NCI-H2196 (cell line): ENCODE measurements around the gene KIF2A.

Source experiments
- DNase-seq: peaks from one replicate; lab custom pipeline; 2025; ENCODE audit not compliant: unreplicated experiment; lab: John Stamatoyannopoulos, UW

Gene KIF2A

DNA sequence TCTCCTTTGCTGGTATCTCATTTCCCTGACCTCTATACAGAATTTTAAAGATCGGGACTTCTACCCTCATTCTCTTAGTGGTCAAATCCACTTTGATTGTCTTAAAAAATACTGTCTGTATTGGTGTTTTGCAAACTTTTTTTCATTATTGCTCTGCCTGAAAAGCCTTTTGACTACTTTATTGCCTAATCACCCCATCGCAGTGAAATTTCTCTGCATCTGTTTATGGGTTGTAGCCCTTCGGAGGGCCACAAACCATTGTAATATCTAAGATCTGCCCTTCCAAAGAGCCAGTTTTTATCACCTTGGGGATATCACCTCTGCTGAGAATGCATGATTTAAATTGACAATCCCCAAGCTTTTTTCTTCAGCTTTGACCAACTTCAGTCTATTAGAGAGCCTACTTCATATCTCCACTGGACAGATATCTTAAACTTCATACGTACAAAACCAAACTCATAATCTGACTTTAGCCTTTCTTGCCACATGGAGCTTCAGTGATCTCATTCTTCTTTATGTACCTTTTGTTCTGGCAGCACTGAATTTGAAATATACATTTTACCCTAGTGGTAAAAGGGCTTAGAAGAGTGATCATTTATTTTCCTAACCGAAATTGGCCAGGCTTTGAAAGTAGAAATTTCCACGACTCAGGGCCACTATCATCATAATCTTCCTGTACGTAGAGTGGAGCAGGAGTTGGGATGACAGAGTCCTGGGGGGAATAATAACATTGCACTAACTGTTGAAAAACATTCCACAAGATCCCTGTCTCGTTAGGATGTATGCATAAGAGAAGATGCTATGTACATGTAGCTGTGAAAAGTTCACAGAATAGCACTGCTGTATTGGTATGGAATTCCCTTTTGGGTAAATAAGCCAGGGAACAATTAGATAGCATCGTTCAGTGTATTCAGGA, 21.4 kb downstream of the KIF2A start:
- DNase-seq, result no peak

DNA sequence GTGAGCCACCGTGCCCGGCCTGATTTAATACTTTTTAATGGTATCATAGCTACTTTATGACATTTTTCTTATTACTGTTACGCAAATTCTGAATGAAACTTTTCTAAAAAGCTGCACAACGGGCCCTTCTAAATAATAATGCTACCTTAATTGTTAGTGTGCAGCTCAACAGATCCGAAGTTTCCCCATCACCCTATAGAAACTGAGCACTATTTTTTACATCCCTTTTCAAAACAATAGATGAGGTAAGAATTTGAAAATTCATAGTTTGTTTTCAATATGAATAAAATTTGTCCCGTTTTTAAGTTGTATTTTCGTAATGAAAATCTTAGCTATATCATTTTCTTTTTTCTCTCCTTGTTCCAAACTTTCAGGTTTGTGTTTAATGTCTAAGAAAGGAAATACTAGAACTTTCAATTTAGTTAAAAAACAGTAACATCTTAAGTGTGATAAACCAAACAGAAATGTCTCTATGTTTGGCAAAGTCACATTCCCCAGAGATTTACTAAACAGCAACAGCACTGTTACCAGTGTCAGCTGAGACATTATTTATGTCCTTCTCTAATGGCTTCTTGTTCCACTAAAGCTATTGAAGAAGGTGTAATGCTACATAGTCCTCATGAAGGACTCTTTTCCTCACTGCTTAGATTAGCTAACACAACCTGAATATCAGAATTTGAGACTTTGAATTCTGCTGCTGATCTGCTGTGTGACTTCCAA, 22.9 kb downstream of the KIF2A start:
- no peak for DNase-seq

DNA sequence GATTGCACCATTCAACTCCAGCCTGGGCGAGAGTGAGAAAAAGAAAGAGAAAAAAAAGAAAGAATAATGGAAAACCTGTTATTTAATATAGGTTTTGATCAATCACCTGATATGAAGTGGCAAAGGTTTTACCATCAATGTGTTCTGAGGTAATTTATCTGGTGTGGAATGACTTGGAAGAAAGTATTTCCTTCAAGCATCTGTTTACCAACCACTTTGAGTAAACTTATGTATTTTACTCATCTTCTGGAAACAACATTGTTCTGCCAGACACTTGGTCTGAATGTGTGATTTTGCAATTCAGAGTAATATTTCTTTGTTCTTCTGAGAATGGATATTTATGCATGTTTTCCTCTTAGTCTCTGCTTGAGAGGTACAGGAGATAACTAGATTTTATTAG, 24.3 kb downstream of the KIF2A start:
- DNase-seq, result no peak

DNA sequence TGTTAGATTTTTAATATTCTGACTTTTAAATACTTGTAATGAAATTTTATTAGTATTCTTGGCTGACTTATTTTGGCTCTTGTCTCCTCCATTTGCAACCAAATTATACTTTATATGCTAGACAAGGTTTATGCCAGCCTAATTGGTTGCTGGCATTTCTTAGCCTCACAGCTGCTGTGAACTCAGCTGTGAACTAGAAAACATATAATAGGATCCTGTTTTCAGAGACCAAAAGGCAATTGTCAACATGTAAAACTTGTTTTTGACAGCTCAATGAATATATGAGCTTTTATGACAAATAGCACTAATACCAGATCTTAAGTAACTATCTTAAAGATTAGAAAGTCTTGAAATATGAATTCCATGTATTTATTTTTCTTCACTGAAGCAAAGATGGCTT, 25.9 kb downstream of the KIF2A start:
- DNase-seq, result no peak

DNA sequence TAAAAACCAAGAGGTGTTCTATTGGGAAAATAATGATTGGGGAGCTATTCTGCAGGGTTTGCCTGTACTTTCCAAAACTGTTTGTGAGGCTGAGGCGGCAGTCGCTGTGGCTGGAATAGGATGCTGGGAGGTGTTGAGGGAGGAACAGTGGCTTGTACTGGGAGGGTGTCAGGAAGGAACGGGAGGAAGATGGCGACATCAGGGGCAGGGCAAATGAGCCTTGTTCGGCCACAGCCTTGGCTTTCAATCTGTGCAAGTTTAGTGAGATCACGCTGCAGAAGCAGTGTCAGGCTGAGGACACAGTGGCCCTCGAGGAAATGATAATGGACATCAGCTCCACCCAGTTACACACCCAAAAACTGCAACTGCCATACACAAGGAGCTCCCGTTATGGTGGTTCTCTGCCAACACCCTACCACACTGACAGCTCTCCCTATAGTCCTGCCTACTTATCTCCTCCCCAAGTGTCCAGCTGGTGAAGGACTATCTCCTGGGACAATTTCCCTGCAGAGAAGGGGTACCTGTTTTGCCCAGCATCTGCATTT, 27.3 kb downstream of the KIF2A start:
- no peak for DNase-seq

DNA sequence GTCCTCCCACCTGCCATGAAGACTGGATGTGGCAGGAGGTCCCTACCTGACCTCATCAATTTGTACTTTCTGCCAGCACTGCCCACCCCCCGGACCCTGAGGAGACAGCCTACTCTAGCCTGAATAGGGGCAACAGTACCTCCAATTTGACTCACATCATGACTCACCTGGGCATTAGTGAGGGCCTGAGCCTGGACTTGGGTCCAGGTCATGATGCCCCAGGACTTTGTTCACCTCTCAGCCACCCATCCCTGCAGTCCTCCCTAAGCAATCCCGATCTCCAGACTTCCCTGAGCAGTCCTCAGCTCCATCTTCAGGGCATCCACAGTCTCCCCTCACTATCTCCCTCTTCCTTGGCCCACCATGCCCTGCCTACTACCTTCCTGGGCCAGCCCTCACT, 28.1 kb downstream of the KIF2A start:
- no peak for DNase-seq

DNA sequence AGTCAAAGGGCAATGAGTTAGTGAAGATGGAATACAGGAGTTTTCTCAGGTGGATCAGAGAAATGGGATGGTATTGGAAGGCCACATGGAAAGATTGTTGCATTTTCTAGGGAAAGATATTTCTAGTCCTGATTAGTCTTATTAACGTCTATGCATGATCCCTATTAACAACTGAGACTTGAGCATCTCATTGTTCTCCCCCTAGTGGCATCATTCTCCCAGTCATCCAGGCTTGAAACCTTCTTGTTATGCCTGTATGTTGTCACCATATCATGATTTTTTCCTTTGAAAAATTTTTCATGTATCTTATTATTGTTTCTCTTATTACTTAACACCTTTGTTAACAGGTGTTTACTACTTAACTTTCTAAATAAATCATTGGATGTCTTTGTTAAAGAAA, 34.4 kb downstream of the KIF2A start:
- no peak for DNase-seq

DNA sequence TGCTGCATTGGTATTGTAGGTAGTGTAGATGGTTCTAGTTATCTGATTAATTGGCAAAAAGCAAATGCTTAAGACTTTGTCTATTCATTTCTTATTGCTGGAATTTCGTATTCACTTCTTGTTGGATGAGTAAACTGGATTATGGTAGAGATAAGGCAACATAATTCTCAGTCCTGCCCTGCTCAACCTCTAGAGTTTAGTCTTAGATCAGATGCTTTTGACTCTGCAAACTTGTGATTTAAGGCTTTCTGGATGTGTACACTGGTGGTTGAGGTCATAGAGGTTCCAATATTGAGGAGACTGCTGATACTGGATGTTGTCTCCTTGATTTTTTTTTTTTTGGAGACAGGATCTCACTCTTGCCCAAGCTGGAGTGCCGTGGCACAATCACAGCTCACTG, 35.0 kb downstream of the KIF2A start:
- DNase-seq, result no peak

DNA sequence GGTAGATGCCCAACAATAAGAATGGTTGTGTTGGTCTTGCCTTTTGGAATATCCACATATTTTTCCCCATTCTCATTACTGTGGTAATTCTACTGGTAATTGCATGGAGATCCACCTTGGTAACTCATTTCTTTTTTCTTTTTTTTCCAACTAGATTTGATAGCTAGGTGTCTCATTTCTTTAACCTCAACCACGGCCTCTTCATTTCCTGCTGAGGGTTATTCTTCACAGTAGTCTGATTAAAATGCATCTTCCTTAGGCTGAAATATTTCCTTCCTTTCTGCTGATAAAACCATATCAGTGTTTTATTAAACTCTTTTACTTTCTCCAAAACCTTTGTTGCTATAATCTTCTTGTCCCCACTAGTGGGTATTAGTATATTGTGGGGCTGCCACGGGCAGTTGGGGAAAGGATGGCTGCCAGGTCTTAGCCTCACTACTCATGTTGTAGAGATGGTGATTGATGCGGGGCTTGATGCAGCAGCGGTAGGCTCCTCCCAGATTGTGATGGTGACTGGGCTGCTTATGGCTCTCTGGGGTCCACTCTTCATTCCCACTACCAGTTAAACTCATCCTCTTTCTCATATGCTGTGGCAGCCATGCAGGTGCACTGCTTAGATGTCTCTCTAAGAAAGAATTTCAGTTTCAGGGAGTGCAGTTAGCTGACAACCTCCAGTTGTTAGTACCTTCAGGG, 35.9 kb downstream of the KIF2A start:
- DNase-seq, result no peak

DNA sequence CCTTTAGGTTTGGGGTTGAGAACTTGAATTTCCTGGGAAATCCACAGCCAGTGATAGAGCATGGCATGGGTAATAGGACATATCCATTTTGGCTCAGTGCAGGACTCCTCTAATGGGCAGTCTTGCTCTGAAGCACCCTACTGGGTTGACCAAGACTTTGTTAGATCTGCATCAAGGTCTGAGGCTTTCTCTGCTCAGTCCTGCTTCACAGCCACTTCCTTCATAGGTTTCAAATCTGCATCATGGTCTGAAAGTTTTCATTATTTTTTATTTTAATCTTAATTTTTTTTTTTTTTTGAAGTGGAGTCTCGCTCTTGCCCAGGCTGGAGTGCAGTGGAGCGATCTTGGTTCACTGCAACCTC, 36.5 kb downstream of the KIF2A start:
- no peak for DNase-seq

DNA sequence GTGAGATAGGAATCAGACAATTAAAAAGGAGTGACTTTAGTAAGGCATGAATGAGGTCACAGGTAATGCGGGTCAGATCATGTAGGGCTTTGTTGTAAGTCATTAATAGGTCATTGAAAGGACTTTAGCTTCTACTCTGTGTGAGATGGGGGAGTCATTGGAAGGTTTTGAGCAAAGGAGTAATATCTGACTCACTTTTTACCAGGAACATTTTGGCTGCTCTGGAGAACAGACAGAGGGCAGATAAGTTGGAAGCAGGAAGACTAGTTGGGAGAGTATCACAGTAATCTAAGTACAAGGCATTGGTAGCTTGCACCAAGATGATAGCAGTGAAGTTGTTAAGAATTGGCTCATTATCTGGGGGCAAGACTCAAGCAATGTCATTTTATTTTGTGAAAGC, 37.4 kb downstream of the KIF2A start:
- no peak for DNase-seq

DNA sequence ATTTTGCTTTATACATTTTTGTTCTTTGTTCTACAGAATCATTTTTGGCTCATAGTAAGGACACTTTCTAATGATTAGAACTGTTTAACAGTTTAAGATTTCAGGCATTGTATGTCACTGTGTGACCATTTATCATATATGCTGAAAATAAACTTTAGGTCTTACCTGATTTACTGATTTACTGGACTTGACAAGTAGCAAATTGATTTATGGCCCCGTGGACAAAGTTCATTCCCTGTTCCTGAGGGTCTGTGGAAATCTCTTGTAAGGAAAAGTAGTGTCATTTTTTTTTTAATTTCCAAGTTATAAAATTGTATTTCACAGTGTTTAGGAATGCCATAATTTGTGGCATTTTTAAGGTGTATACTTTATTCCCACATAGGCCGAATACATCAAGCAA, 40.7 kb downstream of the KIF2A start:
- DNase-seq, result no peak

DNA sequence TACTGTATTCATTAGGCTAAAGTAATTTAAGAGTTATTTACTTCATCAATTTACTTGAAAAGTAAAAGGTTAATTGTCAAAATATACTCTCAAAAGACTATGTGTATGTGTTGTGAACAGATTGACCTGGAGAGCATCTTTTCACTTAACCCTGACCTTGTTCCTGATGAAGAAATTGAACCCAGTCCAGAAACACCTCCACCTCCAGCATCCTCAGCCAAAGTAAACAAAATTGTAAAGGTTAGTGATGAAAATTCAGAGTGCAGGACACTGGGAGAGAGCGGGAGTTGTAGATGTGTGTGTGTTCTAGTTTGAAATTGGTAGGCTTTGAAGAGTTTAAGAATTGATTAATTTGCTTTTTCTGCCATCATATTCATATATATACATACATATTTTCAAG, 41.9 kb downstream of the KIF2A start:
- no peak for DNase-seq

DNA sequence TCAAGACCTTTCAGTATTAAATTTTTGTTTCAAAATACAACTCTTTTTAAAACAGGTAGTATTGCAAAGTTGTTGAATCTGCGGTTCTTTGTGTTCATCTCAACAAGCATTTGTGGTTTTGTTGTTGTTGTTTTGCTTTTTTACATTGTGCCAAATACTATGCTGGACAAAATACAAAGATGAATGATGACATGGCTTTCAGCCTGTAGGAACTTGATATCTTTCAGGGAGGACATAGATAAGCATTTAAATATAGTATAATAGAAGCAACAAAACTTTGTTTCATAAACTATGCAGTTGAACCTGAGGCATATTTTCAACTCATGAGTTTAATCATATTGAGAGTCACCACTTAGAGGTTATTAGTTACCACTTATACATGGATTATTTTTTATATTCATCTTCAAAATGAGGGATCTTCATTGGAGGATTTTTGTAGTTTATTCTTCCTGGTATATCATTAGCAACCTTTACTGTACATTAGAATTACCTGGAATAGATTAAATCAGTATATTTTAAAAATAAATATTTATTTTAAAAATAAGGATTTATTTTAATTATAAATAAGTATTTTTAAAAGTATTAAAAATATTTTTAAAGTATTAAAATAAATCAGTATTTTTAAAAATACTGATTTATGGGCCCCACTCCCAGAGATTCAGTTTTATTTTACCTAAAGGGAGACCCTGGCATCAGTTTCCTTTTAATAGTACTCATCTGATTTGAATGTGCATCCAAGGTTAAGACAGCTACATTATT, 42.9 kb downstream of the KIF2A start:
- no peak for DNase-seq

DNA sequence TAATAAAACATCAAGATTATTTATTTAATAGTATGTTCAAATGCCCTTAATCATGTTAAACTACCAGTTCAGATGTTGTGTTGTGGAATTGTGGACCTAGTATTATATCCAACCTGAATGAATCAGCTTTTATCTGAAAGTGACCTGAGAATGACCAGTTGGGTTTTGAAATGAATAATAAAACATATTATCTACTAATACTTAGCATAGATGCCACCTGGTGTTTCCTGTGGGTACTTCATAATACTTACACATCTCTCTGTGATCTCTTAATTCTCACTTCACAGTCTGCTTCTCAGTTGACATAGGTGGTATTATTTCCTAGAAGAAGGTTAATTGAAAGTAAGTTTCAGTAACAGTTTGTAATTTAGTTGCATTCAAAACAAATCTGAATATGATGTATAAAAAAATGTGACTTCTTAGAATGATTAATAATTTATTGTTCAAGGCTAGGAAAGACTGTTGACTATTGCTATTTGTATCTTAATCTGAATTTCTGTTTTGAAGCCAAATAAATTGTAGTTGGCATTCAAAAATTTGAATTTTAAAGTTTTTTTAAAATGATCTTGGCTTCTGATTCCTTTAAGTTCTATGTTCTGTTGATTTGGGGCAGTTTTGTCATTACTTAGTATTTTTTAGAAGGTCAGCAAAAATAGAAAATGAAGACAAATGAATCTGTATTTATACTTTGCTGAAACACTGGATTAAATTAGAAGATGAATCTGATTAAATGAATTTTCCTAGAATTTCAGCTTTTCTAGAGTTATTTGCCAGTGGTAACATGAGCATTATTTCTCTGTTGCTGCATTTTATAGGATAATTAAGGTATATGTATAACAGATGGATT, 48.2 kb downstream of the KIF2A start:
- DNase-seq, result peak; percentile 30

DNA sequence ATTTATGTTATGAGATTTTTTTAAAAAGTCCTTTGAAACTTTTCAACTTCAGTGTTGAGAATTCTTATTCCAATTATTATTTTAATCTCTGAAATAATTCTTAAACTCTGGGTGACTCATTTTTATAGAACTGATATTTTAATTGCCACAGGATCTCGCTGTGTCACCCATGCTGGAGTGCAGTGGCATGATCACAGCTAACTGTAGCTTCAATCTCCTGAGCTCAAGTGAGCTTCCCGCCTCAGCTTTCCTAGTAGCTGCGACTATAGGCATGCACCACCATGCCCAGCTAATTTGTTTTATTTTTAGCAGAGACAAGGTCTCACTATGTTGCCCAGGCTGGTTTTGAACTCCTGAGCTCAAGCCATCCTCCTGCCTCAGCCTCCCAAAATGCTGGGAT, 56.7 kb downstream of the KIF2A start:
- no peak for DNase-seq

DNA sequence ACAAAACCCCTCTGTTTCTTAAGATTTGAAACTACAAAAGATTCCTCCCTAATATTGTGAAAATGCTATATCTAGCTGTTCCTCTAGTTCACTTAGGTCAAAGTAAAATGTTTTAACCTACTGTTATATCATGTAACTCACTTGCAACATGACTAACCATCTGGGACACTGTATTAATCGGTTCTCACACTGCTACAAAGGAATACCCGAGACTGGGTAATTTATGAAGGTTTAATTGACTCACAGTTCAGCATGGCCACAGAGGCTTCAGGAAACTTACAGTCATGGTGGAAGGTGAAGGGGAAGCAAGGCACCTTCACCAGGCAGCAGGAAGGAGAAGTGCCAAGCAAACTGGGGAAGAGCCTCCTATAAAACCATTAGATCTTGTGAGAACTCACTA, 63.0 kb downstream of the KIF2A start:
- no peak for DNase-seq

DNA sequence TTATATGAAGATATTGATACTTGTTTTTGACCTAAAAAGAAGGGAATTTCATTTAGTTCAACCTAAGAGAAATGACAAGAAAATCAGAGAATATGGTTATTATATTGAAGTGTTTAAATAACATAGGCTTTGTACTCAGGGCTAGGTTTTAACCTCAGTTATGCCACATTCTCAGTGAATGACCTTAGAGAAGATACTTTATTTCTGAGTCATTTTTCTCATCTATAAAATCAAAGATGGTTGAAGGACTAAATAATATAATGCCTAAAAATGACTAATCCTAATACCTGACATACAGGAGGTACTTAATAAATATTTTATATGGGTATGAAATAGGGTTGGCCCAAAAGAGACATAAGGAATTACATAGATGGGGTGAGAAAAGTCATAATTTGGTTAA, 65.4 kb downstream of the KIF2A start:
- no peak for DNase-seq

DNA sequence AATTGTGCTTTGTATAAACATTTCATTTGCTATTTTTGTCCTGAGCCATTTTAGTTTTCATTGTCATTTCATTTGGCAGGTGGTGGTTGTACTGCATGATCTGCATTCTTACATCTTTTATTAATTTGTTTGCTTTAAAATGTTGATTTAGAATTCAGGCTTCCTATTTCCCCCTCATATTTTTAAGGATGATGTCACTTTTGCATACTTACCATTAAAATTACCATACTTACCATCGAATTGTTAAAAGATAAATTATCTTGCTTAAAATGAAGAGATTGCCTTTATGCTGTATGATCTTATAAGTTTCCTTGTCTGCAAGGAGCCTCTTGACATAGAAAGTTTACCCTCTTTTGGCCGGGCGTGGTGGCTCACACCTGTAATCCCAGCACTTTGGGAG, 66.6 kb downstream of the KIF2A start:
- DNase-seq, result no peak

DNA sequence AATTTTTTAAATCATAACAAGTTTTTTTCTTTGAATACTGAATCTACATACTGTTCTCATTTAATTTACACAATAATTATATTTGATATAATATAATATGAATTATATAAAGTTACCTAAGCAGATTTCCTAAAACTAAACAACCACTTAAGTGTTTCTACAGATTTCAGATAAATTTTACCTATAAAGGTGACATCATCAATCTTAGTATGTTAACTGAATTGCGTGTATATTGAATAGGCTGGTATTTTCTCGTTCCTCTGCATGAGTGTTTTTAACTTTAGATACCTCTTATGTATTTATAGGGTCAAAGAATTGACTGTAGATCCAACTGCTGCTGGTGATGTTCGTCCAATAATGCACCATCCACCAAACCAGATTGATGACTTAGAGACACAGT, 67.4 kb downstream of the KIF2A start:
- no peak for DNase-seq
